CD1c-positive myeloid dendritic cell (primary cell): ENCODE measurements around the gene CEPT1.
"Not testable (repeated sequence)": the region's sequence is repeated elsewhere in the genome, so short reads cannot be mapped to it uniquely, and the experiment has no call there.

Experiments
- DNase-seq: peaks from one replicate; pipeline ENCODE4 v3.0.0-alpha.2; 2016; ENCODE audit errors: extremely low spot score

The CEPT1 gene

DNA sequence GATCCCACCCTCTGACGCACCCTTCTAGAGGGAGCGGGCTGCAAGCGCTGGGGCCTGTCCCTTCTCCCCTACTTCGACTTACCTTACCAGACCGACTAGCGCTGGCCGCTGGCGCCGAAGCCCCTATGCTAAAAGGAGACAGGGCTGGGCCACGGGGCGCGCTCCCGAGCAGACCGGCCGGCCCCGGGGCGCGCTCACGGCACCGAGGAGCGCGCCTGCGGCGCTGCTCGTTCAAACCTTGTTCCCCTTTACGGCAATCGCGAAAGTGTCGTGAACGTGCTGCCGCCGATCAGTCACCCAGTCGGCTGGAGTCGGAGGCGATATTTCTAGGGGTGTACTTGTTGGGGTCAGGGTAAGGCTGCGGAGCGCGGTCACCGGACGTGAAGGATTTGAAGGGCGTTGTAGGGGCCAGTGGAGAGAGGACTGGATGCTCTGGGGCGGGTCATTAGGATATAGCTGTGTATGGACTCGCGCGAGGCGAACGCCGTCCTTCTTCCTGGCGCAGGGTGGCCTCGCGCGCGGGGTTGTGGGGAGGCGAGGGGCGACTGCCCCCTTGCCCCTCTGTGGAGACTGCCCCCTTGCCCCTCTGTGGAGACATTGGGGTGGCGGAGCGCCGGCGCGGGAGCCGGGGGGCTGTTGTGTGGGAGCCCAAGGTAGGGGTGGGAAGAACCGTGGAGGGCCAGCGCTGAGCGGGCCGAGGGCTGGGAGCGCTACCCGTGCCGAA, at the start of gene CEPT1, which contains the start of gene DRAM2:
TSS of gene CEPT1 (plus strand) at position 268 of the 724 bp plus-strand sequence. CDS start 7,492 bp downstream, outside the sequence.
TSS of gene DRAM2 (minus strand) at position 138 of the 724 bp plus-strand sequence. CDS start 8,539 bp downstream, outside the sequence.
- peak; percentile 97 for DNase-seq

DNA sequence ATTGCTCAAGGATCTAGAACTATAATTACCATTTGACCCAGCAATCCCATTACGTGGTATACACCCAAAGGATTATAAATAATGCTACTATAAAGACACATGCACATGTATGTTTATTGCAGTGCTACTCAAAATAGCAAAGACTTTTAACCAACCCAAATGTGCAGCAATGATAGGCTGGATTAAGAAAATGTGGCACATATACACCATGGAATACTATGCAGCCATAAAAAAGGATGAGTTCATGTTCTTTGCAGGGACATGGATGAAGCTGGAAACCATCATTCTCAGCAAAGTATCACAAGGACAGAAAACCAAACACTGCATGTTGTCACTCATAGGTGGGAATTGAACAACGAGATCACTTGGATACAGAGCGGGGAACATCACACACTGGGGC, 44.6 kb upstream of the CEPT1 start:
- DNase-seq, result not testable (repeated sequence)

DNA sequence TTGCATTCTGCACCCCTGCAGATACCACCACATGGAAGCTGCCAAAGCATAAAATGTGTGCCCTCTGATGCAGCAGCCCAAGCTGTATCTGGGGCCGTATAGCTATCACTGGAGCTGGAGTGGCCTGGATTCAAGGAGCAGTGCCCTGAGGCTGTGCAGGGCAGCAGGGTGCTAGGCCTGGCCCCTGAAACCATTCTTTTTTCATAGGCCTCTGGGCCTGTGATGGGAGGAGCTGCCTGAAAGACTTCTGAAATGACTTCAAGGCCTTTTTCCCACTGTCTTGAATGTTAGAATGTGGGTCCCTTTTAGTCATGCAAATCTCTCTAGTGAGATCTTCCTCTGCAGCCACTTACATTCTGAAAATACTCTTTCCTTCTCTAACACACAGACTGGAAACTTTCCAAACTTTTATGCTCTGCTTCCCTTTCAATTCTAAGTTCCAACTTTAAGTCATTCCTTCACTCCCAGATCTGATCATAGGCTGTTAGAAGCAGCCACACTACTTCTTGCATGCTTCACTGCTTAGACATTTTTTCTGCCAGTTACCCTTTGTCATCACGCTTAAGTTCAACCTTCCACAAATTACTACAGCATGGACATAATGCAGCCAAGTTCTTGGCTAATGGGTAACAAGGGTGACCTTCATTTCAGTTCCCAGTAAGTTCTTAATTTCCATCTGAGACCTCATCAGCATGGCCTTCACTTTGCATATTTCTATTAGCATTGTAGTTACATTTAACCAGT, 42.5 kb upstream of the CEPT1 start:
- DNase-seq, result no peak

DNA sequence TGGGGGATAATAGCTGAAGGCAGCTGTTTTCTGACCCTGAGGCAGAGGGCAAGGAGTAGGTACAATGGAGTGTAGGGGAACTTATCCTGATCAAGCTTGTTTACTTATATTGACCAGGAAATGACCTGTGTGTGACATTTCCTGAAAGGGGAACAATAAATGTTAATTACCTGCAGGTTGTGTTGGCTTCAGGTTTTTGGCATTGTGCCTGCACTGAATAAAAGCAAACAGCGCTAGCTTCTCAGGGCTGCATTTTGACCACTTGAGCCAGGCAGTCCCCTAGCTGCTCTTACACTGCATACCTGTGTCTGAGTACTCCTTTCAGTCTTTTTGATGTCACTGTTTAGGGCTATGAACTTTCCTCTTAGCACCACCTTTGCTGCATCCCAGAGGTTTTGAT, 40.7 kb upstream of the CEPT1 start:
- no peak for DNase-seq

DNA sequence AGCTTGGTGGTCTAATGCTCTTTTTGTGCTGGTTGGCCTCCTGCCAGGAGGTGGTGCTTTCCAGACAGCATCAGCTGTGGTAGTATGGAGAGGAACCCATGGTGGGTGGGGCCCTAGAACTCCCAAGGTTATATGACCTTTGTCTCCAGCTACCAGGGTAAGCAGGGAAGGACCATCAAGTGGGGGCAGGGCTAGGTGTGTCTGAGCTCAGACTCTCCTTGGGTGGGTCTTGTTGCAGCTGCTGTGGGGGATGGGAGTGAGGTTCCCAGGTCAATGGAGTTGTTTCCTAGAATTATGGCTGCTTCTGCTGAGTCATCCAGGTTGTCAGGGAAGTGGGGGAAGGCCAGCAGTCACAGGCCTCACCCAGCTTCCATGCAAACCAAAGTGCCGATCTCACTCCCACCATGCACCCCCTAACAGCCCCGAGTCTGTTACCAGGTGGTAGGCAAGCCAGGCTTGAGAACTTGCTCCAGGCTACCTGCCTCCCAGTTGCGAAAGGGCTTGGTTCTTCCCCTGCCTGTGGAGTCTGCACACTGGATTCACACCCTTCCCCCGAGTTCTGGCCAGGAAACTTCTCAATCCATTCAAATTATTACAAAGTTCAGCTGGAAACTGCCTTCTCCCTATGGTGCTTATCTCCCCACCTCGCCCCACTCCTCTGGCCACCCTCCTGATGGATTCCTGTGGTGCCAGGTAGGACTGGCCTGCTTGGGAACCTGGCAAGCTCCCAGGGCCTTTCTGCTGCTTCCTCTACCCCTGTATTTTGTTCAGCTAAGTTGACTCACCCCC, 38.0 kb upstream of the CEPT1 start:
- no peak for DNase-seq

DNA sequence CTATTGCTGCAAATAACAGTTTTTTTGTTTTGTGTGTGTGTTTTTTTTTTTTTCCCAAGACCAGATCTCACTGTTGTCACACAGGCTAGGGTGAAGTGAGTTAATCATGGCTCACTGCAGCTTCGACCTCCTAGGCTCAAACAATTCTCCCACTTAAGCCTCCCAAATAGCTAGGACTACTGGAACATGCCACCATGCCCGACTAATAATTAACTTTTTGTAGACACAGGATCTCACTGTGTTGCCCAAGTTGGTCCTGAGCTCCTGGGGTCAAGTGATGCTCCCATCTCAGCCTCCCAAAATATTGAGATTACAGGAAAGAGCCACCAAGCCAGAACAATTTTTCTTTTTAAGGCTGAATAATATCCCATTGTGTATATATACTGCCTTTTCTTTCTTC, 35.0 kb upstream of the CEPT1 start:
- no peak for DNase-seq

DNA sequence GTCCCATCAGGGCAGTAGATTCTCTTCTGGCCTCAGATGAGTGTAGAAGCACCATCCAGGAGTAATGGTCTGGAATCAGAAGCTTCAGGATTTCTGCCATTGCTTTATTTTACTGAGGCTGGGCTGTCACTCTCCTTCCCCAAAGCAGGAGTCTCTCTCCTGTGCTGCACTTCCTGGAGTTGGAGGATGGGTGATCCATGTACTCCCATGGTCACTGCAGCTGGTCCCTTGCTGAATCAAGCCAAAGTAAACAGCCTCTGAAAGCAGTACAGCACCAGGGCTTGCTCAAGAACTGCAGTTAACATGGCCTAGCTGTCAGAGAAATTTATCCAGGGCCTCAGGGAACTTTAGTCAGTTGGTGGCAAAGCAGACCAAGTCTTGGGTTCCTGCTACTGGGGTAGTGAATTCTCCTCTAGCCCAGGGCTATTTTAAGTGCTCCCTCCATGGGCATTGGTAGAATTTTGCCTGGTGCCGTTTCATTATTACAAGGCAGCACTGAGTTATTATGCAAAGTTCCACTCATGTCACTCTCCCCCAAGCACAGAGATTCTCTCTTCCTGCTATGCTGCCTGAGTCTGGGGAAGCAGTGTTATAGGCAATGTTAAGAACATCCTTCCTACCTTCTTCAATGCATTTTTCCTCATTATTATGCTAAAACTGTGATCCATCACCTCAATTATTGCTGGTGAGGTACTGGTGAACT, 29.7 kb upstream of the CEPT1 start:
- no peak for DNase-seq

DNA sequence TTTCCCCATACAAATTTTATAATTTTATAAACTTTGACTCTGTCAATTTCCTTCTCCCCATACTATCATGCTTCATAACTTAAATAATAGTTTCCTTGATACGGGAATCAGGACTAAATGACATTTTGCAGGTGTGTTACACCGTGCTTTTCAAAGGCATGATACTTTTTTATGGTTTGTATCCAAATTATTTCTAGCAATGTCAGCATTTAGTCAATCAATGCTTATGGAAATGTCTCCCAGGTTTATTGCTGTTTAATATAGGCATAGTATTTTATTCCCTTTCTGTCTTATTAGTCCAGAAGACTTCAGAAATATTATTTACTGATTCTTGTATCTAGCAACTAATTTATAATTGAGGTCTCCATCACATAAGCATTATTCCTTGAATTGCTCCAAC, 23.5 kb upstream of the CEPT1 start:
- DNase-seq, result no peak

DNA sequence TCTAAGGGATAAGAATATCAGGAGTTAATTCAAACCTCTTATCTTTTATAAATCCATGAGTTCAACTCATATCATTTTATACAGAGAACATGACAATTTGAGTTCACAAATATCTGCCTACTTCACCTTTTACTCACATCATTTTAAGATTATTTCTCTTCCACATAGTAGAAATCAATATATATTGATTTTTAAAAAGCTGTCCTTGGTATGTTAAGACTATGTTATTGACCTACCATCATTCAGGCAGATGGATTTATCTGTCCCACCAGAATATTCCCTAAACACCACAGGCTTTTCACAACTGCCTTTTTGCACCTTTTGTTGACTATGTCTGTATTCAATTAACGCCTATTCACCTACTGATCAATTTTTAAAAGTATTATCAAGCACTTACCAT, 13.7 kb upstream of the CEPT1 start:
- no peak for DNase-seq

DNA sequence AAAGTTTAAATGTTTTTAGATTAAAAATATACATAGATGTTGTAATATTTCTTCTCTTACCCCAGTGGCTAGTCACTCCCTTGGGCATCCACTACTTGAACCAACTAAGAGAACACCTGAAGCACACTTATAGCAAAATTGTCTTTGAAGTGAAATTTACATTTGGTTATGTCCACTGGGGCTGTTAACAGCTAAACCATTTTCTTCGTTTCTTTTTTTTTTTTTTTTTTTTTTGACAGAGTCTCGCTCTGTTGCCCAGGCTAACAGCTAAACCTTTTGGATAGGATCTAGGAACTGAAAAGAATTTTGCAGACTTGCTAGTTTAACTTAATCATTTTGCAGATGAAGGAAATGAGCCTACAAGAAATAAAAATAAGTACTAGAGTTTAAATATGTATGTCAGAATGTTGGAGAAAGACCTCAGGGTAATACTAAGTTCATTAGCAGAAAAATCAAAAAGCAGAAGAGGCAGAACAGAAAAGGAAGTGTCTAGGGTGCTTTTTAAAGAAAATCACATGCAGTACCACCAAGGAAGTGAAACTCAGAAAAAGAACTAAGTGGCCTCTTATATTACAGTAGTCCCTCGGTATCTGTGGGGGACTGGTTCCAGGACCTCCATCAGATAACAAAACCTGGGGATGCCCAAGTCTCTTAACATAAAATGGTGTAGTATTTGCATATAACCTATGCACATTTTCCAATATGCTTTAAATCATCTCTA, 11.9 kb upstream of the CEPT1 start:
- peak; percentile 83 for DNase-seq

DNA sequence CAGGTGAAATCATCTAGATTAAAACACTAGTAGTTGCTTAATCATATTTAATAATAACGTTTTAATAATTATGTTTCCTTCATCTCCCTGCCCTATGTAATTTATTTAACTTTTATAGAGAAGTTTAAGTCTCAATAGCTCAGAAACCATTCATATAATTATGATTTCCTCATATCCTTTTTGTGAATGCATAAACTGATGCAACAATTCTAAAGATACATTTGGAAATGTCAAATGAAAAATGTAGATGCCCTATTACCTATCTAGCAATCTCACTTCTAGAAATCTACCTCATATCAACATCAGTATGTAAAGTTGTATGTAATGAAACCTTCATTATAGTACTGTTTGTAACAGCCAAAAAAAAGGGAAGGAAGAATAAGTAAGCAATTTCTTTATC, 10.6 kb upstream of the CEPT1 start:
- DNase-seq, result peak; percentile 46

- no peak for DNase-seq
Measured at GRCh38 chr1:111131693-111132092, 8.3 kb upstream of the CEPT1 start.

DNA sequence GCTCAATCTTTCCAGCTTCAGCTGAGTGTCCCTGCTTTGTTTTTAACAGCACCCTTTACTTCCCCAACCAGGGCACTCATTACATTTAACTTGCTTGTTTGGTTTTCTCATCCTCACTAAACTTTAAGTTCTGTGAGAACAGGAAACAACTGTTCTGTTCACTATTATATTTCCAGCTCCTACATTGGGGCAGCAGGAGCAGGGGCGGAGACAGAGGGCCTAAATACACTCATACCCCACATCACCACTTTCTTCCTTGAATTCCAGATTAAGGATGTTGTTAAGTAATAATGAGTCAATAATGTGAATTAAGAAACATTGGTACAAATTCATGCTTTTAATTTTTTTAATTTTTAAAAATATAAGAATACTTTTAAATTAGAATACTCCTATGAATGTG, 6.2 kb upstream of the CEPT1 start:
- DNase-seq, result peak; percentile 75

DNA sequence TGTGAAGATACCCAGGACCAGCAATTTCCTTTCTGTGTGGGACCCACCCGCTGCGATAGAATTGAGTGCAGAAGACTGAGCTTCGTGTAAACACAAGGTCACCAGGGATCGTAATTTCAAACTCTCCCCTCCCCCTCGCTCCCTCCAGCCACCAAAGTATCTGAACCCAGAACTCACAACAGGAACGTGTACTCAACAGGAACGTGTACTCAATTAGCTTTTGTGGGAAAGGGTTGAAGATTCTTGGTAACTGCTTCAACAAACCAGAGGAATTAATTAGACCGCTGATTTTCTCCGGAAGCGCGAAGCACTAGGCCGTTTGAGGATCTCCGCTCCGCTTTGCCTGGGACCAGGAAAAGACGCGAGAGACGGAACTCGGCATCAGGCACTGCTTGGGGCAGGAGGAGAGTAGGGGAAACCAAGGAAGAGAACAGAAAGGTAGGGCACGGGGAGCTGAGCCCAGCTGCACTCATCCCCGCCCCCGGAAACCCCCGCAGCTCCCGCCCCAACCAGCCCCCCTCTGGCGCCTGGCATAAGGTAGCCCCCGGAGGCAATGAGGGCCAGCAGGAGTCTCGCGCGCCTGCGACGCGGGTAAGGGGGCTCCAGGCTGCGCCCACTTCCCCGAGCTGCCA, 583 bp upstream of the CEPT1 start:
- peak; percentile 65 for DNase-seq

- no peak for DNase-seq
Measured at GRCh38 chr1:111140680-111140967, 601 bp downstream of the CEPT1 start.

- DNase-seq, result peak; percentile 43
Measured at GRCh38 chr1:111141245-111142220, 1.5 kb downstream of the CEPT1 start.

GRCh38 chr1:111142356-111142975, 2.4 kb downstream of the CEPT1 start:
- no peak for DNase-seq

DNA sequence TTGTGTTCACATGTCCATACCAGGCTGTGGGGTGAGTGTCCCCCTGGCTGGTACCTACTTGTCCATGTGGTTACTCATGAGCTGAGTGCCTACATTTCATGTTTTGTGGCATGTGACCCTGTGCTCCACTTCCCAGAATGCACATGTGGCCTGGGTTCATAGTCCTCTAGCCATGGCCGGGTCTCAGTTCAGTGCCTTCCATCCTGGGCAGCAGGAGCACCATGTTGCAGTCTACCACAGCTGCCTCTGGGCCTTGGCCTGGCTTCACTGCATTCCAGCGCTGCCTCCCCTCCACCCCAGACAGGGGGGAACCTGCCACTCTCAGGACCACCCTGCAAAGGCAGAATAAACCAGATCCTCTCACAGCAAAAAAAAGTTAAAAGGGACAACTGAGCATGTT, 5.5 kb downstream of the CEPT1 start:
- DNase-seq, result no peak
